ENCODE measurements around the gene PPARD.

DNA sequence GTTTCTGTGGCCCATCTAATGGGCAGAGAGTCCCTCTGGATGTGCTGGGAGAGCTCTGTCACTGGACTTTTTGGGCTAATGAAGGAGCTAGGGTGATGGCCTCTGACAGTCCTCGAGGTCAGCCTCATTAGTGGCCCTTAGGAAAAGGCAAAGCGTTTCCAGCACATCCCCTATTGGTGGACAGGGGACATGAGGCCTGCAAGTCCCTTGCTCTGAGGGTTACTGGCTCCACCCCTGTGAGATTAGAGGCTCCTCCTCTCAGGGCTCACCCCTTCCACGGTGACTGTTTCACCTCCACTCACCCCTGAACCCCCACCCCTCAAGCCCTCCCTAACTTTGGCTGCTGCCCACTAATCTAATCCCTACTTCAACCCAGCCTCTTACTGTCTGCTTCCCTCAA lies 97.0 kb downstream of the PPARD start:
- TF ChIP-seq, protein P1, sequence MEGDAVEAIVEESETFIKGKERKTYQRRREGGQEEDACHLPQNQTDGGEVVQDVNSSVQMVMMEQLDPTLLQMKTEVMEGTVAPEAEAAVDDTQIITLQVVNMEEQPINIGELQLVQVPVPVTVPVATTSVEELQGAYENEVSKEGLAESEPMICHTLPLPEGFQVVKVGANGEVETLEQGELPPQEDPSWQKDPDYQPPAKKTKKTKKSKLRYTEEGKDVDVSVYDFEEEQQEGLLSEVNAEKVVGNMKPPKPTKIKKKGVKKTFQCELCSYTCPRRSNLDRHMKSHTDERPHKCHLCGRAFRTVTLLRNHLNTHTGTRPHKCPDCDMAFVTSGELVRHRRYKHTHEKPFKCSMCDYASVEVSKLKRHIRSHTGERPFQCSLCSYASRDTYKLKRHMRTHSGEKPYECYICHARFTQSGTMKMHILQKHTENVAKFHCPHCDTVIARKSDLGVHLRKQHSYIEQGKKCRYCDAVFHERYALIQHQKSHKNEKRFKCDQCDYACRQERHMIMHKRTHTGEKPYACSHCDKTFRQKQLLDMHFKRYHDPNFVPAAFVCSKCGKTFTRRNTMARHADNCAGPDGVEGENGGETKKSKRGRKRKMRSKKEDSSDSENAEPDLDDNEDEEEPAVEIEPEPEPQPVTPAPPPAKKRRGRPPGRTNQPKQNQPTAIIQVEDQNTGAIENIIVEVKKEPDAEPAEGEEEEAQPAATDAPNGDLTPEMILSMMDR (IDR thresholded peaks at IDR 0.05; ENCODE audit: low read depth, low read length) = no peak
- TF ChIP-seq, protein P2, sequence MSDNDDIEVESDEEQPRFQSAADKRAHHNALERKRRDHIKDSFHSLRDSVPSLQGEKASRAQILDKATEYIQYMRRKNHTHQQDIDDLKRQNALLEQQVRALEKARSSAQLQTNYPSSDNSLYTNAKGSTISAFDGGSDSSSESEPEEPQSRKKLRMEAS (IDR thresholded peaks at IDR 0.05; ENCODE audit: low read depth, low read length) = no peak
